Karpas-422 (cell line): ENCODE results near the gene PLXNA1. TPM values are rescaled to one million over a fixed set of nuclear protein-coding genes. Genes with fewer than 3 reads are reported as not detected.

Experiments
- DNase-seq: peaks from one replicate; pipeline ENCODE4 v3.0.0-alpha.2; 2015
- H2AFZ ChIP-seq: fragments of 200-600 bp; sonication (generic); 2 replicates; pipeline ENCODE4 v1.6.1; 2014; ENCODE audit warnings: antibody characterized with exemption, low read length, mixed read lengths
- H3K27ac ChIP-seq: fragments of 200-600 bp; sonication (generic); 2 replicates; pipeline ENCODE4 v1.5.1; 2014; ENCODE audit warnings: mild to moderate bottlenecking, low read length, moderate library complexity
- H3K27me3 ChIP-seq: fragments of 200-600 bp; sonication (generic); 2 replicates; pipeline ENCODE4 v1.6.1; 2014; ENCODE audit warnings: low read length, mixed read lengths
- H3K36me3 ChIP-seq: fragments of 200-600 bp; sonication (generic); 2 replicates; pipeline ENCODE4 v1.6.1; 2014; ENCODE audit warnings: low read length, mixed read lengths; ENCODE audit not compliant: insufficient read depth
- H3K4me1 ChIP-seq: fragments of 200-600 bp; sonication (generic); 2 replicates; pipeline ENCODE4 v1.6.1; 2014; ENCODE audit warnings: mild to moderate bottlenecking, low read length, mixed read lengths
- H3K4me2 ChIP-seq: fragments of 200-600 bp; sonication (generic); 2 replicates; pipeline ENCODE4 v1.6.1; 2014; ENCODE audit warnings: low read length, low read depth, mild to moderate bottlenecking; ENCODE audit not compliant: poor library complexity, severe bottlenecking
- H3K4me3 ChIP-seq: fragments of 200-600 bp; sonication (generic); 2 replicates; pipeline ENCODE4 v1.5.1; 2014; ENCODE audit warnings: mild to moderate bottlenecking, antibody characterized with exemption, low read length, mixed read lengths
- H3K79me2 ChIP-seq: fragments of 200-600 bp; sonication (generic); 2 replicates; pipeline ENCODE4 v1.6.1; 2014; ENCODE audit warnings: mild to moderate bottlenecking, low read length, mixed read lengths
- H3K9ac ChIP-seq: fragments of 200-600 bp; sonication (generic); 2 replicates; pipeline ENCODE4 v1.6.0; 2014; ENCODE audit warnings: low read length
- H3K9me2 ChIP-seq: fragments of 200-600 bp; sonication (generic), shearing (Covaris generic); replicated peaks from 2 replicates; pipeline ENCODE4 v1.6.0; 2014; ENCODE audit warnings: mild to moderate bottlenecking, low read length, moderate library complexity; ENCODE audit not compliant: insufficient read depth
- H3K9me3 ChIP-seq: fragments of 300-700, 200-600 bp; sonication (generic); 2 replicates; pipeline ENCODE4 v1.6.1; 2014; ENCODE audit warnings: low read length, mixed read lengths
- H4K20me1 ChIP-seq: fragments of 200-600 bp; sonication (generic); 2 replicates; pipeline ENCODE4 v1.6.1; 2014; ENCODE audit warnings: mild to moderate bottlenecking, antibody characterized with exemption, low read length, low read depth; ENCODE audit not compliant: insufficient read depth
- total RNA-seq: library from RNA; depleted of rRNA; stranded (reverse); fragments of >200 nt; shearing (Covaris generic); gene quantifications from 2 replicates; pipeline ENCODE4 v1.2.3, GENCODE V29; 2014; ENCODE audit warnings: low replicate concordance

Gene PLXNA1
- total RNA-seq, 1 experiment from 2014 or later = 7.5 TPM

GRCh38 chr3:126967386-126967785 is 15.5 kb upstream of the PLXNA1 start:
- no peak overlapping the region for H2AFZ ChIP-seq
- DNase-seq = no peak
- H3K4me1 ChIP-seq = no peaks in the 10 kb centered on the region
- no peak overlapping the region for H3K4me2 ChIP-seq
- no peaks in the 10 kb centered on the region for H3K79me2 ChIP-seq
- 0 out of 2 replicates have a peak, but pooled peaks cover 3% of the 10 kb centered on the region for H4K20me1 ChIP-seq
- H3K36me3 ChIP-seq = no peaks in the 10 kb centered on the region
- no peaks in the 10 kb centered on the region for H3K9me3 ChIP-seq
- H3K9me2 ChIP-seq = no peaks in the 10 kb centered on the region
- H3K9ac ChIP-seq = no peak overlapping the region
- H3K27ac ChIP-seq = no peak overlapping the region
- no peaks in the 10 kb centered on the region for H3K27me3 ChIP-seq
- H3K4me3 ChIP-seq = no peak overlapping the region

GRCh38 chr3:126968391-126969390 is 14.2 kb upstream of the PLXNA1 start:
- no peak overlapping the region for H3K4me3 ChIP-seq
- peaks cover 7% of the 10 kb centered on the region for H3K4me1 ChIP-seq
- H3K9me2 ChIP-seq = no peaks in the 10 kb centered on the region
- DNase-seq = no peak
- no peak overlapping the region for H3K27ac ChIP-seq
- H4K20me1 ChIP-seq = 0 out of 2 replicates have a peak, but pooled peaks cover 3% of the 10 kb centered on the region
- no peaks in the 10 kb centered on the region for H3K79me2 ChIP-seq
- no peak overlapping the region for H2AFZ ChIP-seq
- H3K4me2 ChIP-seq = no peak overlapping the region
- no peaks in the 10 kb centered on the region for H3K9me3 ChIP-seq
- H3K9ac ChIP-seq = no peak overlapping the region
- H3K36me3 ChIP-seq = no peaks in the 10 kb centered on the region
- no peaks in the 10 kb centered on the region for H3K27me3 ChIP-seq

- no peak overlapping the region for H3K9ac ChIP-seq
- H2AFZ ChIP-seq = no peak overlapping the region
- peaks cover 7% of the 10 kb centered on the region for H3K4me1 ChIP-seq
- H3K27me3 ChIP-seq = no peaks in the 10 kb centered on the region
- H3K27ac ChIP-seq = no peak overlapping the region
- no peaks in the 10 kb centered on the region for H3K9me3 ChIP-seq
- no peak for DNase-seq
- H4K20me1 ChIP-seq = 0 out of 2 replicates have a peak, but pooled peaks cover 3% of the 10 kb centered on the region
- no peaks in the 10 kb centered on the region for H3K9me2 ChIP-seq
- no peaks in the 10 kb centered on the region for H3K36me3 ChIP-seq
- H3K4me2 ChIP-seq = no peak overlapping the region
- H3K79me2 ChIP-seq = no peaks in the 10 kb centered on the region
- no peak overlapping the region for H3K4me3 ChIP-seq
Measured at GRCh38 chr3:126969586-126969985, 13.3 kb upstream of the PLXNA1 start.

DNA sequence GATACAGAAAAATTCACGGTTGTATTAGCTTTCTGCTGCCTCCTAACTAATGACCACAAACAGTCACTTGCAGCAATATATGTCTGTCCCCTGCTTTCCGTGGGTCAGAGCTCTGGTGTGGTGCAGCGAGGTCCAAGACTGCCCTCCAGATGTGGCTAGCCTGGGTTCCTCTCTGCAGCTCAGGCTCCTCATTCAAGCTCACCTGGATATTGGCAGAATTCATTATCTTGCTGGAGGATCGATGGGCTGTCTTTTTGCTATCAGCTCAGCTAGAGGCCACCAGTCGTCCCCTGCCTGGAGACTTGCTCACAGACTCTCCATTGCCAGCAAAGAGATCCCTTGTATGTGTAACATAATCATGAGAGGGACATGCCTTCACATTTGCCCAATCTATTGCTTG is 12.8 kb upstream of the PLXNA1 start:
- H3K27ac ChIP-seq = no peak overlapping the region
- no peaks in the 10 kb centered on the region for H3K9me2 ChIP-seq
- no peaks in the 10 kb centered on the region for H3K79me2 ChIP-seq
- H2AFZ ChIP-seq = no peak overlapping the region
- no peak for DNase-seq
- H4K20me1 ChIP-seq = 0 out of 2 replicates have a peak, but pooled peaks cover 3% of the 10 kb centered on the region
- peaks cover 7% of the 10 kb centered on the region for H3K4me1 ChIP-seq
- H3K9me3 ChIP-seq = no peaks in the 10 kb centered on the region
- H3K9ac ChIP-seq = no peak overlapping the region
- no peak overlapping the region for H3K4me2 ChIP-seq
- no peaks in the 10 kb centered on the region for H3K36me3 ChIP-seq
- H3K27me3 ChIP-seq = no peaks in the 10 kb centered on the region
- no peak overlapping the region for H3K4me3 ChIP-seq

DNA sequence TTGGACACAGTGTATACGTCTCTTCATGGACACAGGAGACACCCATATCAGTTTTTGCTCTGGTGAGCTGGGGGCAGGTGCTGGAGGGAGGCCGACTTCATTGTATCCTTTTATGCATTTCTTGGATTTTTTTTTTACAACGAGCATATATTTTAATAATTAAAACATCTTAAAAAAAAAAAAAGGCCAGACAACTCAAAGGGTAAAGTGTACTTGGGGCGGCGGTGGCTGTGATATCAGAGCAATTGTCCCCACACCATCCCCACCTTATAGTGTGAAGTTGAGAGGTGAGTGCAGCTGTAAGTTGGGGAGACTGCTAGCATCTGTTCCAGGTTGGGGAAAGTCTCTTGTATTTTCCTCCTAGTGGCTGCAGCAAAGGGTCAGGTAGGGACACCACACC is 12.0 kb upstream of the PLXNA1 start:
- Histone ChIP-seq H3K9me2 (no peaks in the 10 kb centered on the region), H3K27ac (no peak overlapping the region), H3K36me3 (no peaks in the 10 kb centered on the region), H3K4me2 (no peak overlapping the region), H3K4me3 (no peak overlapping the region), H3K4me1 (peaks cover 7% of the 10 kb centered on the region), H4K20me1 (0 out of 2 replicates have a peak, but pooled peaks cover 3% of the 10 kb centered on the region), H3K79me2 (no peaks in the 10 kb centered on the region), H2AFZ (no peak overlapping the region), H3K9me3 (no peaks in the 10 kb centered on the region), H3K9ac (no peak overlapping the region), H3K27me3 (no peaks in the 10 kb centered on the region)
- no peak for DNase-seq

DNA sequence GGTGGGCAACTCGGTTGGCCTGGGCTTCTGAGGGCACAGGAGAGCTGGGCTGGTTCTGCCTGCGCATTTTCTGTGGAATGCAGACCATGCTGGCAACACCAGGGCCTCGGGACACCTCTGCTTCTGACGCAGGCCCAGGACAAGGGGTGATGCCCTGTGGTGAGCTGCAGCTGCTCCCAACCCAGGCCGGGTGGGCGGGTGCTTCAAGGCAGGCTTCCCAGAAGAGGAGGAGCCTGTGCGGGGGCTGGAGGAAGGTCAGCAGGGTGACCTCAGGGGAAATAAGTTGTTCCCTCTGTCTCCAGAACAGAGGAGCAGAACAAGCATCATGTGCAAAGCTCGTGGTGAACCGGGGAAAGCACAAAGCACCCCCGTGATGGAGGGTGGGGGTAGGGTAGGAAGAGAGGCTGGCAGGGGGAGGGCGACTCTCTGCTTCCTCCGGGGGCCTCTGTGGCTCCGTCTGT is 11.0 kb upstream of the PLXNA1 start:
- H3K27me3 ChIP-seq = no peaks in the 10 kb centered on the region
- no peak for DNase-seq
- H3K9me3 ChIP-seq = no peaks in the 10 kb centered on the region
- no peaks in the 10 kb centered on the region for H3K36me3 ChIP-seq
- H3K79me2 ChIP-seq = no peaks in the 10 kb centered on the region
- H3K27ac ChIP-seq = no peak overlapping the region
- no peak overlapping the region for H3K9ac ChIP-seq
- H3K9me2 ChIP-seq = no peaks in the 10 kb centered on the region
- H3K4me3 ChIP-seq = no peak overlapping the region
- H3K4me1 ChIP-seq = peaks cover 7% of the 10 kb centered on the region
- no peaks in the 10 kb centered on the region for H4K20me1 ChIP-seq
- no peak overlapping the region for H2AFZ ChIP-seq
- H3K4me2 ChIP-seq = no peak overlapping the region

- Histone ChIP-seq H3K36me3 (no peaks in the 10 kb centered on the region), H3K9ac (no peak overlapping the region), H3K4me3 (no peak overlapping the region), H3K4me1 (peaks cover 7% of the 10 kb centered on the region), H3K27me3 (no peaks in the 10 kb centered on the region), H4K20me1 (no peaks in the 10 kb centered on the region), H2AFZ (no peak overlapping the region), H3K4me2 (no peak overlapping the region), H3K9me3 (no peaks in the 10 kb centered on the region), H3K9me2 (no peaks in the 10 kb centered on the region), H3K27ac (no peak overlapping the region), H3K79me2 (no peaks in the 10 kb centered on the region)
- DNase-seq = peak; percentile 67
Measured at GRCh38 chr3:126972866-126973265, 10.0 kb upstream of the PLXNA1 start.

- H3K9me3 ChIP-seq = no peaks in the 10 kb centered on the region
- H3K79me2 ChIP-seq = no peaks in the 10 kb centered on the region
- no peak overlapping the region for H2AFZ ChIP-seq
- no peak for DNase-seq
- H3K4me1 ChIP-seq = peaks cover 7% of the 10 kb centered on the region
- H3K4me3 ChIP-seq = no peak overlapping the region
- no peaks in the 10 kb centered on the region for H3K9me2 ChIP-seq
- H3K27me3 ChIP-seq = no peaks in the 10 kb centered on the region
- H4K20me1 ChIP-seq = no peaks in the 10 kb centered on the region
- no peak overlapping the region for H3K9ac ChIP-seq
- H3K36me3 ChIP-seq = no peaks in the 10 kb centered on the region
- H3K4me2 ChIP-seq = no peak overlapping the region
- H3K27ac ChIP-seq = no peak overlapping the region
Measured at GRCh38 chr3:126973814-126974213, 9.1 kb upstream of the PLXNA1 start.
